Measurements from ENCODE around the gene MEIS2.

GRCh38 chr15:37075777-37076176 lies 24.6 kb downstream of the MEIS2 start:
- TF ChIP-seq POLR2AphosphoS5 (IDR thresholded peaks at IDR 0.05; ENCODE audit: insufficient read depth in 1 of 2, low read depth in 1 of 2) (no peak), CTCF (IDR thresholded peaks at IDR 0.05) (no peak), POLR2A (IDR thresholded peaks at IDR 0.05) (no peak)

Measured in vagina (tissue), 2 donors.